ENCODE data around the gene KIF13A.
A peak's percentile ranks its signal among the peaks of the same experiment; 100 is the strongest.
"Not testable (repeated sequence)": the region's sequence is repeated elsewhere in the genome, so short reads cannot be mapped to it uniquely, and the experiment has no call there.

Gene KIF13A

GRCh38 chr6:17912521-17912920, 74.9 kb downstream of the KIF13A start:
- DNase-seq, result no peak
- intact Hi-C loops (cut with DNase I), result no loop called here

GRCh38 chr6:17911656-17912055, 75.8 kb downstream of the KIF13A start:
- intact Hi-C loops (cut with DNase I); DNase-seq: not testable (repeated sequence)

- DNase-seq, result no peak
- intact Hi-C loops (cut with DNase I), result no loop called here
Measured at GRCh38 chr6:17910189-17910588, 77.2 kb downstream of the KIF13A start.

- intact Hi-C loops (cut with DNase I), result no loop called here
Measured at GRCh38 chr6:17908831-17909230, 78.6 kb downstream of the KIF13A start.

GRCh38 chr6:17907406-17908229, 79.8 kb downstream of the KIF13A start:
- intact Hi-C loops (cut with DNase I), result no loop called here

More at GRCh38 chr6:17908831-17909230, 78.6 kb downstream of the KIF13A start:
- DNase-seq, result no peak

GRCh38 chr6:17905611-17906592, 81.5 kb downstream of the KIF13A start:
- intact Hi-C loops (cut with DNase I), result no loop called here
- no peak for DNase-seq

More at GRCh38 chr6:17907406-17908229, 79.8 kb downstream of the KIF13A start:
- DNase-seq, result peak in 26 of 42 donors; percentile 11 to 72 (median 34)

- no peak for DNase-seq
- intact Hi-C loops (cut with DNase I), result no loop called here
Measured at GRCh38 chr6:17904491-17905120, 82.8 kb downstream of the KIF13A start.

GRCh38 chr6:17902974-17903373, 84.5 kb downstream of the KIF13A start:
- DNase-seq, result no peak
- intact Hi-C loops (cut with DNase I), result no loop called here

GRCh38 chr6:17901493-17901892, 85.9 kb downstream of the KIF13A start:
- intact Hi-C loops (cut with DNase I), result no loop called here
- DNase-seq, result no peak

GRCh38 chr6:17900011-17900410, 87.4 kb downstream of the KIF13A start:
- DNase-seq, result no peak
- intact Hi-C loops (cut with DNase I), result no loop called here

- intact Hi-C loops (cut with DNase I), result no loop called here
- no peak for DNase-seq
Measured at GRCh38 chr6:17899491-17899890, 87.9 kb downstream of the KIF13A start.

GRCh38 chr6:17897681-17898080, 89.8 kb downstream of the KIF13A start:
- intact Hi-C loops (cut with DNase I), result no loop called here

GRCh38 chr6:17894905-17895304, 92.5 kb downstream of the KIF13A start:
- intact Hi-C loops (cut with DNase I), result no loop called here

More at GRCh38 chr6:17897681-17898080, 89.8 kb downstream of the KIF13A start:
- DNase-seq, result no peak

GRCh38 chr6:17894191-17894590, 93.2 kb downstream of the KIF13A start:
- DNase-seq, result no peak
- intact Hi-C loops (cut with DNase I), result no loop called here

More at GRCh38 chr6:17894905-17895304, 92.5 kb downstream of the KIF13A start:
- no peak for DNase-seq

GRCh38 chr6:17892097-17892686, 95.2 kb downstream of the KIF13A start:
- intact Hi-C loops (cut with DNase I), result no loop called here
- no peak for DNase-seq

GRCh38 chr6:17890309-17890708, 97.1 kb downstream of the KIF13A start:
- no peak for DNase-seq
- intact Hi-C loops (cut with DNase I), result no loop called here

- intact Hi-C loops (cut with DNase I); DNase-seq: not testable (repeated sequence)
Measured at GRCh38 chr6:17889777-17890176, 97.7 kb downstream of the KIF13A start.

GRCh38 chr6:17886891-17887290, 100.5 kb downstream of the KIF13A start:
- intact Hi-C loops (cut with DNase I), result no loop called here
- no peak for DNase-seq
